Right lobe of liver (tissue), 4 donors: ENCODE results near the gene HSD3B2.

Source experiments
- POLR2A ChIP-seq: fragments of 450-650 bp; IDR thresholded peaks from one replicate; pipeline ENCODE4 v1.6.1; 2017; ENCODE audit warnings: antibody characterized with exemption, mild to moderate bottlenecking
- TF ChIP-seq, protein P1 (sequence below), 4 donors: fragments of 200-600 bp in 3 of 4; fragments of 450-650 bp in 1 of 4; IDR thresholded peaks; one replicate each; pipeline versions ENCODE4 v1.5.1 to v1.8.0; 2016 to 2022; ENCODE audit warnings: antibody characterized with exemption in 4 of 4, mild to moderate bottlenecking in 2 of 4
- donor health status: DM: no; HTN: no; CAD: no.
- donor health status: DM: no; HTN: no; CAD: no.
- donor health status: DM: no; HTN: yes; CAD: no.

DNA sequence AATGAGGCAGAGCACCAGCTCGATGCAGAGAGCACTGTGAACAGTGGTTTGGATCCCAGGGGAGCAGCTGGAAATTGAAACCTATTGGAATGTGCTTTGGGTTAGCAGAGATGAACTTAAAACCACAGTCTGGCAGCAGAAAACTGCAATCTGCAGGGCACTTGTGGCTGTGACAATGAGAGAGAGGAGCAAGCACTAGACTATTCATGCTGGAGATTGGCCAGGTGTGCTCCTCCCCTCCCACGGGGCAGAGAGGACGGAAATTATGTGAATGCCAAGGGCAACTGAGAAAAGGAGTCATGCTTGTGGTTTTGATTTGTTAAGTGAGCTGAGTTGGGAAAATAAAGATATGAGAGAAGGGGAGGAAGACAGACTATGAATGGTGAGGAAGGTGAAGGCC is 38.1 kb downstream of the HSD3B2 start:
- TF ChIP-seq, protein P1, sequence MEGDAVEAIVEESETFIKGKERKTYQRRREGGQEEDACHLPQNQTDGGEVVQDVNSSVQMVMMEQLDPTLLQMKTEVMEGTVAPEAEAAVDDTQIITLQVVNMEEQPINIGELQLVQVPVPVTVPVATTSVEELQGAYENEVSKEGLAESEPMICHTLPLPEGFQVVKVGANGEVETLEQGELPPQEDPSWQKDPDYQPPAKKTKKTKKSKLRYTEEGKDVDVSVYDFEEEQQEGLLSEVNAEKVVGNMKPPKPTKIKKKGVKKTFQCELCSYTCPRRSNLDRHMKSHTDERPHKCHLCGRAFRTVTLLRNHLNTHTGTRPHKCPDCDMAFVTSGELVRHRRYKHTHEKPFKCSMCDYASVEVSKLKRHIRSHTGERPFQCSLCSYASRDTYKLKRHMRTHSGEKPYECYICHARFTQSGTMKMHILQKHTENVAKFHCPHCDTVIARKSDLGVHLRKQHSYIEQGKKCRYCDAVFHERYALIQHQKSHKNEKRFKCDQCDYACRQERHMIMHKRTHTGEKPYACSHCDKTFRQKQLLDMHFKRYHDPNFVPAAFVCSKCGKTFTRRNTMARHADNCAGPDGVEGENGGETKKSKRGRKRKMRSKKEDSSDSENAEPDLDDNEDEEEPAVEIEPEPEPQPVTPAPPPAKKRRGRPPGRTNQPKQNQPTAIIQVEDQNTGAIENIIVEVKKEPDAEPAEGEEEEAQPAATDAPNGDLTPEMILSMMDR (IDR thresholded peaks at IDR 0.05) = no peak
- no peak for TF ChIP-seq POLR2A
